ENCODE results near the gene SOX14. TPM values are rescaled to one million over a fixed set of nuclear protein-coding genes. Genes with fewer than 3 reads are reported as not detected.

Gene SOX14
- total RNA-seq (2022) (not detected in 2 replicates), Bru-seq, nascent RNA (not detected), BruChase-seq, experiment 1, labeled RNA remaining after a 6-hour chase (not detected), BruChase-seq, experiment 2, labeled RNA remaining after a 2-hour chase (not detected)
- long read RNA-seq, result 0 reads

DNA sequence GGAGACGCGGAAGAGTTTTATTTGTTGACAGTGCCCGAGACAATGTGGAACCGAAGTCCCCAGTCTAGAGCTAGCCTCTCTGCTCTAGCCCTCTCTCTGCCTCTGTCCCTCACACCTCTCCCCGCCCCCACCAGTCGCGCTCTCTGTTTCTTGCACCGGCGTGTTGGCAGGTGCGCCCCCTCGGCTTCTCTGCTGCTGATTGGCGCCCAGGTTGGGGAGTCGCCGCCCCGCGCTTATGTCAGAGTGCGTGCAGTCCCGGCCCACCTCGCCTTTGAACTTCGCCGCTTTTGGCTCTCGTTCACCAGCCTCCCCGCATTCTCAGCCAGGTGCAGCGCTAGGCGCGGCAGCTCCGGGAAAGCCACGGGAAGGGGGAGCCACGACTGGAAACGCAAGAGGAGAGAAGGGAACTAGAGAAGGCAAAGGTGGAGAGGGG lies at the start of gene SOX14:
SOX14 (plus strand) TSS at position 315 of the 433 bp plus-strand sequence. CDS start 470 bp downstream, outside the sequence.
- POLR2A ChIA-PET, result no interaction called here
- no TSS peak for BruUV-seq (replicated peaks)
- TF ChIP-seq, protein P1, sequence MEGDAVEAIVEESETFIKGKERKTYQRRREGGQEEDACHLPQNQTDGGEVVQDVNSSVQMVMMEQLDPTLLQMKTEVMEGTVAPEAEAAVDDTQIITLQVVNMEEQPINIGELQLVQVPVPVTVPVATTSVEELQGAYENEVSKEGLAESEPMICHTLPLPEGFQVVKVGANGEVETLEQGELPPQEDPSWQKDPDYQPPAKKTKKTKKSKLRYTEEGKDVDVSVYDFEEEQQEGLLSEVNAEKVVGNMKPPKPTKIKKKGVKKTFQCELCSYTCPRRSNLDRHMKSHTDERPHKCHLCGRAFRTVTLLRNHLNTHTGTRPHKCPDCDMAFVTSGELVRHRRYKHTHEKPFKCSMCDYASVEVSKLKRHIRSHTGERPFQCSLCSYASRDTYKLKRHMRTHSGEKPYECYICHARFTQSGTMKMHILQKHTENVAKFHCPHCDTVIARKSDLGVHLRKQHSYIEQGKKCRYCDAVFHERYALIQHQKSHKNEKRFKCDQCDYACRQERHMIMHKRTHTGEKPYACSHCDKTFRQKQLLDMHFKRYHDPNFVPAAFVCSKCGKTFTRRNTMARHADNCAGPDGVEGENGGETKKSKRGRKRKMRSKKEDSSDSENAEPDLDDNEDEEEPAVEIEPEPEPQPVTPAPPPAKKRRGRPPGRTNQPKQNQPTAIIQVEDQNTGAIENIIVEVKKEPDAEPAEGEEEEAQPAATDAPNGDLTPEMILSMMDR (IDR thresholded peaks at IDR 0.05; ENCODE audit: unreplicated experiment), result no peak
- H3K4me1 Mint-ChIP-seq (ENCODE audit: insufficient read depth, unreplicated experiment), result peaks cover 4% of the 10 kb centered on the region
- CTCF ChIA-PET, result no interaction called here
- no peak within 1 kb of the TSS for H3K27ac Mint-ChIP-seq (ENCODE audit: low read depth, unreplicated experiment)
- H3K36me3 Mint-ChIP-seq (ENCODE audit: insufficient read depth, unreplicated experiment), result no peaks in the 10 kb centered on the region
- DNase-seq (ENCODE audit: unreplicated experiment), result no peak
- H3K4me3 Mint-ChIP-seq (ENCODE audit: unreplicated experiment), result peak within 1 kb of the TSS; percentile 57
- no peaks in the 10 kb centered on the region for H3K9me3 Mint-ChIP-seq (ENCODE audit: unreplicated experiment)
- peaks cover 63% of the 10 kb centered on the region for H3K27me3 Mint-ChIP-seq (ENCODE audit: insufficient read depth, unreplicated experiment)
- intact Hi-C loops (cut with micrococcal nuclease), result no loop called here

DNA sequence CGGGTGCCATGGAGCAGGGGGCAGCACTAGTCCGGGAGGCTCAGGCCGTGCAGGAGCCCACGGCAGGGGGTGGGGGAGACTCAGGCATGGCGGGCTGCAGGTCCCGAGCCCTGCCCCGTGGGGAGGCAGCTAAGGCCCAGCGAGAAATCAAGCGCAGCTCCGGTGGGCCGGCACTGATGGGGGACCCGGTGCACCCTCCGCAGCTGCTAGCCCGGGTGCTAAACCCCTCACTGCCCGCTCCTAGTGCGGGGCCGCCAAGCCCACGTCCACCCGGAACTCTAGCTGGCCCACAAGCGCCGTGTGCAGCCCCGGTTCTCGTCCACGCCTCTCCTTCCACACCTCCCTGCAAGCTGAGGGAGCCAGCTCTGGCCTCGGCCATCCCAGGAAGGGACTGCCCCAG lies 49.6 kb upstream of the SOX14 start:
- intact Hi-C loops (cut with micrococcal nuclease), result no loop called here

DNA sequence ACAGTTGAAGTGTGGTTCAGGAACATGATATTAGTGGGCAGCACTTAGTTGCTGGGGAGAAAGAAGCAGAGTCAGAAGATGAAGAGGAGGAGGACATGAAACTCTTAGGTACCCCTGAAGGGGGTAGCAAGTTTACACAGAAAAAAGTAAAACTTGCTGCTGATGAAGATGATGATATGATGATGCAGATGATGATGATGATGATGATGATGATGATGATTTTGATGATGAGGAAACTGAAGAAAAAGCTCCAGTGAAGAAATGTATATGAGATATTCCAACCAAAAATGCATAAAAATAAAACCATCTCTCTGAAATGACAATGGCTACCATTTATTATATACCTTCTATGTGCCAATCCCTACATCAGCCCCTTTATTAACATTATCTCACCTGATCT lies 39.9 kb upstream of the SOX14 start:
- Mint-ChIP-seq H3K9me3 (ENCODE audit: unreplicated experiment) (peaks cover under 1% of the 10 kb centered on the region), H3K27ac (ENCODE audit: low read depth, unreplicated experiment) (no peak overlapping the region), H3K4me3 (ENCODE audit: unreplicated experiment) (no peak overlapping the region), H3K27me3 (ENCODE audit: insufficient read depth, unreplicated experiment) (peaks cover 23% of the 10 kb centered on the region), H3K4me1 (ENCODE audit: insufficient read depth, unreplicated experiment) (no peaks in the 10 kb centered on the region), H3K36me3 (ENCODE audit: insufficient read depth, unreplicated experiment) (no peaks in the 10 kb centered on the region)
- no peak for DNase-seq (ENCODE audit: unreplicated experiment)
- BruUV-seq (replicated peaks), result no TSS peak
- CTCF ChIA-PET, result no interaction called here
- TF ChIP-seq, protein P1 (IDR thresholded peaks at IDR 0.05; ENCODE audit: unreplicated experiment), result no peak
- POLR2A ChIA-PET, result no interaction called here
- intact Hi-C loops (cut with micrococcal nuclease), result no loop called here

More for the DNA sequence above, 49.6 kb upstream of the SOX14 start:
- Mint-ChIP-seq H3K9me3 (ENCODE audit: unreplicated experiment) (peaks cover 23% of the 10 kb centered on the region), H3K36me3 (ENCODE audit: insufficient read depth, unreplicated experiment) (no peaks in the 10 kb centered on the region), H3K27ac (ENCODE audit: low read depth, unreplicated experiment) (no peak overlapping the region), H3K27me3 (ENCODE audit: insufficient read depth, unreplicated experiment) (peaks cover 26% of the 10 kb centered on the region), H3K4me3 (ENCODE audit: unreplicated experiment) (no peak overlapping the region), H3K4me1 (ENCODE audit: insufficient read depth, unreplicated experiment) (no peaks in the 10 kb centered on the region)
- CTCF ChIA-PET, result no interaction called here
- TF ChIP-seq, protein P1 (IDR thresholded peaks at IDR 0.05; ENCODE audit: unreplicated experiment), result no peak
- no TSS peak for BruUV-seq (replicated peaks)
- POLR2A ChIA-PET, result no interaction called here
- no peak for DNase-seq (ENCODE audit: unreplicated experiment)

- Mint-ChIP-seq H3K9me3 (ENCODE audit: unreplicated experiment) (peaks cover 15% of the 10 kb centered on the region), H3K4me3 (ENCODE audit: unreplicated experiment) (no peak overlapping the region), H3K27ac (ENCODE audit: low read depth, unreplicated experiment) (no peak overlapping the region), H3K4me1 (ENCODE audit: insufficient read depth, unreplicated experiment) (no peaks in the 10 kb centered on the region), H3K36me3 (ENCODE audit: insufficient read depth, unreplicated experiment) (no peaks in the 10 kb centered on the region), H3K27me3 (ENCODE audit: insufficient read depth, unreplicated experiment) (no peaks in the 10 kb centered on the region)
- intact Hi-C loops (cut with micrococcal nuclease), result no loop called here
- CTCF ChIA-PET, result interaction anchor here (0.7 kb wide), 1 partner anchor 1244 kb away, joined by 3 read pairs; no protein-coding TSS in a partner anchor
- no TSS peak for BruUV-seq (replicated peaks)
- no peak for DNase-seq (ENCODE audit: unreplicated experiment)
- TF ChIP-seq, protein P1 (IDR thresholded peaks at IDR 0.05; ENCODE audit: unreplicated experiment), result no peak
- POLR2A ChIA-PET, result no interaction called here
These were observed 26.9 kb upstream of the SOX14 start for GRCh38 chr3:137737208-137737607.
